Fibroblast of lung (primary cell): ENCODE data around the gene GPR152. TPM values are rescaled to one million over a fixed set of nuclear protein-coding genes. Genes with fewer than 3 reads are reported as not detected.

Source experiments
- DNase-seq, 2 donors: peaks; one replicate each; pipeline versions ENCODE4 v3.0.0 to v3.0.0-alpha.2; 2010; ENCODE audit warnings: low read depth in 2 of 2
- H2AFZ ChIP-seq: 2 replicates; pipeline ENCODE4 v1.5.1; 2012; ENCODE audit warnings: low read length, control low read depth, inconsistent platforms
- H3K27ac ChIP-seq: 2 replicates; pipeline ENCODE4 v1.5.1; 2011; ENCODE audit warnings: low read length, control low read depth; ENCODE audit not compliant: insufficient read depth
- H3K27me3 ChIP-seq: 2 replicates; pipeline ENCODE4 v1.5.1; 2011; ENCODE audit warnings: mild to moderate bottlenecking, low read length; ENCODE audit not compliant: control insufficient read depth, insufficient read depth
- H3K36me3 ChIP-seq: 2 replicates; pipeline ENCODE4 v1.5.1; 2011; ENCODE audit warnings: low read length; ENCODE audit not compliant: control insufficient read depth, insufficient read depth
- H3K4me1 ChIP-seq: 2 replicates; pipeline ENCODE4 v1.5.1; 2011; ENCODE audit warnings: low read length; ENCODE audit not compliant: control insufficient read depth, insufficient read depth; ENCODE audit errors: extremely low read depth
- H3K4me2 ChIP-seq: 2 replicates; pipeline ENCODE4 v1.5.1; 2011; ENCODE audit warnings: low read length, control low read depth; ENCODE audit not compliant: insufficient read depth; ENCODE audit errors: extremely low read depth
- H3K4me3 ChIP-seq, 4 experiments: fragments of 200-600 bp in 1 of 4; sonication (generic) in 1 of 4; replicated peaks in 1 of 4; 2 replicates each; pipeline ENCODE4 v1.5.1; 2011 to 2016; ENCODE audit warnings: low read length in 4 of 4, low read depth in 3 of 4, mild to moderate bottlenecking in 3 of 4, control low read depth in 2 of 4, inconsistent platforms in 1 of 4, mixed read lengths in 1 of 4; ENCODE audit not compliant: insufficient read depth in 1 of 4; ENCODE audit errors: control extremely low read depth in 1 of 4
- H3K79me2 ChIP-seq: 2 replicates; pipeline ENCODE4 v1.5.1; 2012; ENCODE audit warnings: mild to moderate bottlenecking, low read length, inconsistent platforms; ENCODE audit not compliant: control insufficient read depth, insufficient read depth
- H3K9ac ChIP-seq: 2 replicates; pipeline ENCODE4 v1.5.1; 2011; ENCODE audit warnings: mild to moderate bottlenecking, low read length, control low read depth; ENCODE audit not compliant: insufficient read depth
- H3K9me3 ChIP-seq: 2 replicates; pipeline ENCODE4 v1.5.1; 2012; ENCODE audit warnings: low read depth, low read length; ENCODE audit not compliant: control insufficient read depth, insufficient read depth
- H4K20me1 ChIP-seq: 2 replicates; pipeline ENCODE4 v1.5.1; 2011; ENCODE audit warnings: low read length; ENCODE audit not compliant: control insufficient read depth, insufficient read depth; ENCODE audit errors: extremely low read depth
- CTCF ChIP-seq, 2 donors: IDR thresholded peaks in 1 of 2; conservative IDR thresholded peaks in 1 of 2; 1 replicate in 1 of 2; 2 replicates in 1 of 2; pipeline ENCODE4 v1.5.1; 2011 to 2012; ENCODE audit warnings: low read length in 2 of 2, control low read depth in 1 of 2, inconsistent platforms in 1 of 2, low read depth in 1 of 2, mild to moderate bottlenecking in 1 of 2
- EZH2 ChIP-seq: IDR thresholded peaks from 2 replicates; pipeline ENCODE4 v1.5.1; 2012; ENCODE audit warnings: low read length, control low read depth, mild to moderate bottlenecking; ENCODE audit errors: missing control alignments
- polyA minus RNA-seq: library from RNA; depleted of rRNA, polyadenylated mRNA; stranded (reverse); fragments of >200 nt; gene quantifications from 2 replicates; pipeline ENCODE4 v1.2.3, GENCODE V29; 2011; ENCODE audit warnings: low replicate concordance
- polyA plus RNA-seq, 2 donors: library from polyadenylated mRNA; depleted of rRNA in 1 of 2; stranded (reverse) in 1 of 2; unstranded in 1 of 2; fragments of >200 nt; gene quantifications; 2 replicates each; pipeline ENCODE4 v1.2.1, GENCODE V29; 2011 to 2012; ENCODE audit warnings: missing spikeins in 1 of 2
- total RNA-seq: library from RNA; depleted of rRNA; stranded (reverse); fragments of >200 nt; gene quantifications from 2 replicates; pipeline ENCODE4 v1.2.1, GENCODE V29; 2014

GPR152 gene
- total RNA-seq (not detected in 2 replicates), polyA plus RNA-seq (not detected in 2 replicates), polyA minus RNA-seq (not detected in 2 replicates)
- not detected in 2 replicates for polyA plus RNA-seq (2012)

- Histone ChIP-seq H3K4me2 (no peak within 1 kb of the TSS), H2AFZ (no peak within 1 kb of the TSS), H3K36me3 (no peaks in the 10 kb centered on the region)
Observed at GRCh38 chr11:67452141-67452952, at the start of gene GPR152. Gene GPR152, minus strand, starts transcription at chr11:67452729. Its CDS starts 5 bp downstream, at chr11:67452724.

GRCh38 chr11:67501854-67502253, 49.3 kb upstream of the GPR152 start:
- Histone ChIP-seq H3K4me2 (no peak overlapping the region), H3K27ac (no peak overlapping the region), H3K36me3 (peaks cover 4% of the 10 kb centered on the region), H3K9ac (no peak overlapping the region), H3K4me1 (peaks cover 6% of the 10 kb centered on the region), H3K9me3 (no peaks in the 10 kb centered on the region), H3K27me3 (no peaks in the 10 kb centered on the region), H4K20me1 (no peaks in the 10 kb centered on the region), H2AFZ (no peak overlapping the region), H3K4me3 (no peak overlapping the region), H3K79me2 (no peaks in the 10 kb centered on the region)
- DNase-seq: no peak
- TF ChIP-seq EZH2 (no peak), CTCF (conservative IDR thresholded peaks at IDR 0.05 in 1 of 2, IDR thresholded peaks at IDR 0.05 in 1 of 2; ENCODE audit: low read depth in 1 of 2, low read length in 2 of 2) (no peak)

More at GRCh38 chr11:67452141-67452952, at the start of gene GPR152:
- H4K20me1 ChIP-seq: no peaks in the 10 kb centered on the region
- DNase-seq: no peak
- H3K4me3 ChIP-seq: no peak within 1 kb of the TSS
- H3K4me1 ChIP-seq: no peaks in the 10 kb centered on the region
- H3K9me3 ChIP-seq: no peaks in the 10 kb centered on the region
- no peak for TF ChIP-seq CTCF (conservative IDR thresholded peaks at IDR 0.05 in 1 of 2, IDR thresholded peaks at IDR 0.05 in 1 of 2; ENCODE audit: low read depth in 1 of 2, low read length in 2 of 2)
- no peak for TF ChIP-seq EZH2
- peaks cover 3% of the 10 kb centered on the region for H3K27me3 ChIP-seq
- no peak within 1 kb of the TSS for H3K9ac ChIP-seq
- H3K27ac ChIP-seq: no peak within 1 kb of the TSS
- H3K79me2 ChIP-seq: no peaks in the 10 kb centered on the region

- H2AFZ ChIP-seq: no peak overlapping the region
- H3K4me3 ChIP-seq: no peak overlapping the region
- no peak for DNase-seq
- peaks cover 2% of the 10 kb centered on the region for H3K36me3 ChIP-seq
- H3K79me2 ChIP-seq: no peaks in the 10 kb centered on the region
- TF ChIP-seq EZH2 (no peak), CTCF (conservative IDR thresholded peaks at IDR 0.05 in 1 of 2, IDR thresholded peaks at IDR 0.05 in 1 of 2; ENCODE audit: low read depth in 1 of 2, low read length in 2 of 2) (no peak)
- H3K9me3 ChIP-seq: no peaks in the 10 kb centered on the region
- peaks cover 6% of the 10 kb centered on the region for H3K4me1 ChIP-seq
- H3K27ac ChIP-seq: no peak overlapping the region
- H3K9ac ChIP-seq: no peak overlapping the region
- no peak overlapping the region for H3K4me2 ChIP-seq
- H4K20me1 ChIP-seq: no peaks in the 10 kb centered on the region
- H3K27me3 ChIP-seq: no peaks in the 10 kb centered on the region
Observed at GRCh38 chr11:67500831-67501715, 48.5 kb upstream of the GPR152 start.
